ENCODE results near the gene TSKU.
"Not testable (repeated sequence)": the region's sequence is repeated elsewhere in the genome, so short reads cannot be mapped to it uniquely, and the experiment has no call there.

The TSKU gene

GRCh38 chr11:76827005-76827404 is 43.8 kb downstream of the TSKU start:
- not testable (repeated sequence) for FAIRE-seq

DNA sequence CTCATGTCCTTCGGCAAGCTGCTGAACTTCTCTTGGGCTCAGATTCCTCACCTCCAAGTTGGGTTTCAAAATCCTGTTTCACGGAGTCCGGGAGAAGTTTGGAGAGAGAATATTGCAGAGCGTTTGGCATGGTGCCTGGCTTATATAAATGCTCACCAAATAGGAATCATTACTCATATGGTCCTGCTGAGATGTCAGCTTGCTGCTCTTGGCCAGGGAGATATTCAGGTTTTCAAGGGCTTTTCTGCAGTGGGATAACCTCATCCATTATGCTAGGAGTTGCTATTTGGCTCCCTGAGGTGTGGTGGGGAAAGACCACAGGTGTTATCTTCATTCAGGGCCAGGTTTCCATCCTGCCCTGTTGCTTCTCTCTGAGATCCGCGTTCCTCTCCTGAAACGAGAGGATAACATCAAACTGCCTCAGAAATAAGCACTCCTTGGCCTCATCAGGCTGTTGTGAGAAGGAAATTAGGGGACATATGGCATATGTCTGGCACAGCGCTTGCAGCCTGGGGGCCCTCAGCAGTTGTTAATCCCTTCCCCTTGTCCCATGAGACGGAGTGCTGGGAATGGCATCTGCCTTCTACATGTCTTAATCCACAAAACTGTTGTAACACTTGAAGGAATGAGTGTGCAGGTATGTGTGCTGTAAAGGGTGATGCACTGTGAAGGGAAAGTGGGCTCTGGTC is 47.6 kb downstream of the TSKU start:
- no peak for FAIRE-seq

- no peak for FAIRE-seq
Measured at GRCh38 chr11:76831686-76832310, 48.6 kb downstream of the TSKU start.

- no peak for FAIRE-seq
Measured at GRCh38 chr11:76832361-76832760, 49.2 kb downstream of the TSKU start.

- no peak for FAIRE-seq
Measured at GRCh38 chr11:76834151-76834550, 51.0 kb downstream of the TSKU start.

DNA sequence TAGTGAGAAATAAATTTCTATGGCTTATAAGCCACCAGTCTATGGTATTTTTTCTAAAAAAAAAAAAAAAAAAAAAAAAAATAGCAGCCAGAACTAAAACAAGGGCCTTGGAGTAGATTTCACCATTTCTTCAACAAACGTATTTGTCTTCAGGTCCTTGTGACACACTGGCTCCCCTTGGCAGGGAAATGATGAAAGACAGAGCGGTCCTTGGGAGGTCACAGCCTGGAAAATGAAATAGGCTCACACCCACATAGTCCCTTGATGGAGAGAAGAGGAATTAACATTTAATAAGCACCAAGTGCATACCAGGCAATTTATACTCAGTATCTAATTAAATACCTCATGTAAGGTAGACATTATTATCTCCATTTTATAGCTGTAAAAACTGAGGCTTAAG is 51.9 kb downstream of the TSKU start:
- no peak for FAIRE-seq

GRCh38 chr11:76835928-76836612 is 52.9 kb downstream of the TSKU start:
- no peak for FAIRE-seq

DNA sequence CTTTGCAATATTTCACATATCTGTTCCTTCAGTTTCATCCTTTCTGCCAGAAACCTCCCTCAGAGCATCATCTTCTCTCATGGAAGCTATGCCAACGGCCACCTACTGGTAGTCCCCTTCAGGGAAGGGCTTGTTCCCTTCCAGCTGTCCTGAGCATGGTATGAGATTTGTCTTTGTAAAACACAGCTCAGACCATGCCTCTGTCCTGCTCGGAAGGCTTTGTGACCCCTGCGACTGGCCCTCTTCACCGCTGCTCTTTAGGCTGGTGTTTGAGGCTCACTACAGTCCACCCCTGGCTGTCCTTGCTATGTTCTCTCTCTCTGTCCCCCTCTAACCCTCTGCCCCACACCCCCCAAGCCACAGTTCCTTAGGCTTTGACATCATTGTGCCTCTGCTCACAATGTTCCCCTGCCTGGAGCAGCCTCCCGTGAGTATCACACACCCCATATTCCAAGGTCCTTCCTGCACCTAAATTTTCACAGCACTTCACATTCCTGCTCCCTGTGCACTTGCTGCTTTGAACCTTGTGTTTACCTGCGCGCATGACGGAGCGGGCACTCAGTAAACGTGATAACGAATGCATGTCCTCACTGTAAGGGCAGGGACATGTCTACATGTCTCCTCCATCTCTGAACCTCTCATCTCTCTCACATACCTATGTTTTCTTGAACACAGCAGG is 53.6 kb downstream of the TSKU start:
- no peak for FAIRE-seq

DNA sequence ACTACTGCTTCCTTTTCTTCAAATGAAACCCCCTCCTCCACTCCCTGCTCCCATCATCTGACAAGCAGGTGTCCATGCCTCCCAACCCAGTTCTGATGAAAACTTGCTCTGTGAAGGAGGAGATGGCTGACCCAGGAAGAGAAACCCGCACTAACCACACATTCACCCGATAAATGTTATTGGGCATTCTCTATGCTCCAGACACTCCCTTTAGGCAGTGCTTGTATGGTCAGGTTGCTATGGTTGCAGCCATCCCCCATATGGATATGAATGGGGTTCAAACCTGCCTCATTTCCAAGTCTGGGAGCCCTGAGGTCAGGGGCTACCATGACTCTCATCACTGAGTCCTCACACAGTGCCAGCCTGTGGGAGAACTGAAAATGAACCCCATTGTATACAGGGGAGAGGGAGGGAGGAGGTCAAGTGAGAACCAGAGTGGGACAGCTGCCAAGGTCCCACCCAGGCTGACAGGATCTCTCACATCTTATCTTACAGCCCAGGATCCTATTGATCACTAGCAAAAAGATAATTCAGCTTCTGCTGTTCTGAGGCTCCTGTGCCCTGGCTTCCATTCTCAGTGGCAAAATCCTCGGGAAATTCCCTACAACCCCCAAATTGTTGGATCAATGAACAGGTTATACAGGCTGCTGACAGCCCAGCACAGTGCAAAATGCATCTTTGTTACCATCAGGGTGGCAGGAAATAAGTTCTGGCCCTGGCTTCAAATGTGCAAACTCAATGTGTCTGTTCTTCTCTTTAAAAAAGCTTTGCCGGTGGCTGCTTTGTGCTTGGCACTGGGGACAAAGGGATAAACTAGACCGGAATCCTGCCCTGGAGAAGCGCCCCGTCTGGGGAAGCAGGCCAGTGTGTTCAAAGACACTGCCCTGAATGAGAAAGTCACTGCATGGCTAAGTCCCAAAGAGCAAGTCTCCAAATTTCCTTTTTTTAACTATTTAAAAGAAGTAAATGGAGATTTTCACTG is 54.8 kb downstream of the TSKU start:
- FAIRE-seq = no peak

- no peak for FAIRE-seq
Measured at GRCh38 chr11:76838678-76839068, 55.5 kb downstream of the TSKU start.

DNA sequence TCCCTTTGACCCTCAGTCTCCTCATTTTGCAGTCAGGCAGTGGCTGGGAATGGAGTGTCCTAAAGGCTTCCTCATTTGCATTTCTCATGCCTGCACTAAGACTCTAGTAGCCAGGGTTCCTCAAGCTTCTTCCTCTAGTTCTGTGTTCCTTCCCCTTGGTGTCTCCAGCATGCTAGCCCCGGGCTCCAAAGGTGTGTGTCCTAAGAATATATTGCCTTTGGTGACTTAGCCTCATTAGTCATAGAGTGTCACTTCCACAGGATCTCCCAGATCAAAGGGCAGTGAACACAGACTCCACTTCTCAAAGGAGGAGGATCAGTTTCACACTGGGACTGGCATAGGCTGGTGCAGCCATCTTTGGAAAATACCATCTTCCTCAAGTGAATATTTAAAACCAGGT is 56.2 kb downstream of the TSKU start:
- no peak for FAIRE-seq

GRCh38 chr11:76841923-76842452 is 58.8 kb downstream of the TSKU start:
- no peak for FAIRE-seq

DNA sequence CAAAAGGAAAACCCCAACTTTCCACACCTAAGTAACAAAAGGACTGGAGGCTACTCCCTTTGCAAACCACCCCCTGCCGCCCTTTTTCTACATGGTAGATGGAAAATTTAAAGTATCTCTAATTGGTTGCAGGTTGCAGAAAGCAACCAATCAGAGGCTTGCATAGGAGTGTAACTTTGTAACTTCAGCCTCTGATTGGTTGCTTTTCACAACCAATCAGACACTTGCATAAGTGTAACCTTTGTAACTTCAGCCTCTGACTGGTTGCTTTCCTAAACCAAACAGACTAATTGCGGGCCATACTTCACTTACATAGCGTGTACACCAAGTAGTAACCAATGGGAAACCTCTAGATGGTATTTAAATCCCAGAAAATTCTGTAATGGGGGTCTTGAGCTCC is 60.8 kb downstream of the TSKU start:
- no peak for FAIRE-seq

DNA sequence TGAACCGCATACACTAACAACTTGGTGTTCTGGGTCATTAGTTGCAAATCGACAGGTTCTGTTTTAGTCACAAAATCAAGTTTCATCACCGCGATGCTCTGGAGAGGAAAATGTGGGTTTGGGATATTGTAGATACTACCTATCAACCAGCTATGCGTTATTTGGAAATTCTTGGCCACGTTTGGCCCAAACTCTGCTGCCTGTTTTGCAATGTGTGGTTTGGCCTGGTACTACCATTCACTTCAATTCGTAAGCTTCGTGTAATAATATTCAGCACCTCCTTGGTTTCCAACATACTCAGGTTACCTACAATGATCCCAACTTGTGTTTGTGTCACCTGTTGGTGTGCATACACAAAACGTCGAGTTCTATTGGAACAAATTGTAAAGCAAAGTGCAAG is 61.4 kb downstream of the TSKU start:
- no peak for FAIRE-seq

- FAIRE-seq = no peak
Measured at GRCh38 chr11:76845069-76845468, 61.9 kb downstream of the TSKU start.

DNA sequence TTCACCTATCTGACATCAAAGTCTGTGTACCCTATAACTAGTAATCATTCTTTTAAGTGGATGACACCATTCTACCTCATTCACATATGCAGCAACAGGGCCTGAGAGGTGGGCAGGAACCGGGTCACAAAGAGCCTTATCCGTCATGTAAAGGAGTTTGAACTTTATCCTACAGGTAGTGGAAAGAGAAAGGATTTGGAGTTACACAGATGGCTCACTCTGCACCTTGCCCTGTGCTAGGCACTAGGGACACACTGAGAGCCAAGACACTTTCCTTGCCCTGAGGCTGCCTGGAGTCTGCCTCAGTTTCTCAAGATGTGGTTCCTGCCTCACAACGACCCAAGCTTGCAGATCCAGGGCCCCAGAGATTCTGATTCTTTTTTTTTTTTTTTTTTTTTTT is 63.3 kb downstream of the TSKU start:
- FAIRE-seq = no peak
